ENCODE results near the gene RASA4. TPM values are rescaled to one million over a fixed set of nuclear protein-coding genes. Genes with fewer than 3 reads are reported as not detected.
"Not testable (repeated sequence)": the region's sequence is repeated elsewhere in the genome, so short reads cannot be mapped to it uniquely, and the experiment has no call there.

RASA4 gene
- polyA plus RNA-seq, 3 donors, result 27.6 to 56.1 (median 30.8) TPM

GRCh38 chr7:102574607-102575006 is 41.9 kb downstream of the RASA4 start:
- DNase-seq (ENCODE audit: extremely low read depth in 1 of 11, low read depth in 9 of 11, low spot score in 4 of 11), result not testable (repeated sequence)

- peak in 9 of 11 donors; percentile 40 to 94 (median 75) for DNase-seq (ENCODE audit: extremely low read depth in 1 of 11, low read depth in 9 of 11, low spot score in 4 of 11)
These were observed 44.0 kb downstream of the RASA4 start, which contains the start of gene POLR2J3 for GRCh38 chr7:102572261-102573239. Gene POLR2J3 (minus strand): TSS chr7:102572583. CDS start chr7:102572521, 62 bp downstream.

- not testable (repeated sequence) for DNase-seq (ENCODE audit: extremely low read depth in 1 of 11, low read depth in 9 of 11, low spot score in 4 of 11)
These were observed 47.9 kb downstream of the RASA4 start for GRCh38 chr7:102568620-102569019.

GRCh38 chr7:102550808-102551422 is 65.6 kb downstream of the RASA4 start, which contains the start of gene SPDYE2:
Gene SPDYE2 (plus strand): TSS chr7:102551226. CDS start chr7:102553256, 2,030 bp downstream.
- not testable (repeated sequence) for DNase-seq (ENCODE audit: extremely low read depth in 1 of 11, low read depth in 9 of 11, low spot score in 4 of 11)

- DNase-seq (ENCODE audit: extremely low read depth in 1 of 11, low read depth in 9 of 11, low spot score in 4 of 11), result not testable (repeated sequence)
These were observed 70.2 kb downstream of the RASA4 start for GRCh38 chr7:102546353-102546752.

- DNase-seq (ENCODE audit: extremely low read depth in 1 of 11, low read depth in 9 of 11, low spot score in 4 of 11), result not testable (repeated sequence)
These were observed 71.3 kb downstream of the RASA4 start for GRCh38 chr7:102545288-102545687.

GRCh38 chr7:102544372-102544771 is 72.2 kb downstream of the RASA4 start:
- not testable (repeated sequence) for DNase-seq (ENCODE audit: extremely low read depth in 1 of 11, low read depth in 9 of 11, low spot score in 4 of 11)

- DNase-seq (ENCODE audit: extremely low read depth in 1 of 11, low read depth in 9 of 11, low spot score in 4 of 11), result not testable (repeated sequence)
These were observed 73.0 kb downstream of the RASA4 start, which contains the start of gene UPK3BL2 for GRCh38 chr7:102543596-102543995. Gene UPK3BL2 (minus strand): TSS chr7:102543696. CDS start chr7:102543636, 60 bp downstream.

GRCh38 chr7:102542771-102543170 is 73.8 kb downstream of the RASA4 start:
- DNase-seq (ENCODE audit: extremely low read depth in 1 of 11, low read depth in 9 of 11, low spot score in 4 of 11), result not testable (repeated sequence)

- DNase-seq (ENCODE audit: extremely low read depth in 1 of 11, low read depth in 9 of 11, low spot score in 4 of 11), result not testable (repeated sequence)
These were observed 74.5 kb downstream of the RASA4 start for GRCh38 chr7:102542083-102542482.

GRCh38 chr7:102540604-102541003 is 76.0 kb downstream of the RASA4 start:
- not testable (repeated sequence) for DNase-seq (ENCODE audit: extremely low read depth in 1 of 11, low read depth in 9 of 11, low spot score in 4 of 11)

- not testable (repeated sequence) for DNase-seq (ENCODE audit: extremely low read depth in 1 of 11, low read depth in 9 of 11, low spot score in 4 of 11)
These were observed 81.4 kb downstream of the RASA4 start for GRCh38 chr7:102535062-102535615.

- DNase-seq (ENCODE audit: extremely low read depth in 1 of 11, low read depth in 9 of 11, low spot score in 4 of 11), result not testable (repeated sequence)
These were observed 84.4 kb downstream of the RASA4 start for GRCh38 chr7:102532127-102532526.

- DNase-seq (ENCODE audit: extremely low read depth in 1 of 11, low read depth in 9 of 11, low spot score in 4 of 11), result not testable (repeated sequence)
These were observed 85.0 kb downstream of the RASA4 start for GRCh38 chr7:102531583-102531982.

GRCh38 chr7:102527822-102528793 is 88.4 kb downstream of the RASA4 start:
- not testable (repeated sequence) for DNase-seq (ENCODE audit: extremely low read depth in 1 of 11, low read depth in 9 of 11, low spot score in 4 of 11)

- DNase-seq (ENCODE audit: extremely low read depth in 1 of 11, low read depth in 9 of 11, low spot score in 4 of 11), result not testable (repeated sequence)
These were observed 89.4 kb downstream of the RASA4 start for GRCh38 chr7:102527182-102527581.

GRCh38 chr7:102524803-102525202 is 91.8 kb downstream of the RASA4 start:
- not testable (repeated sequence) for DNase-seq (ENCODE audit: extremely low read depth in 1 of 11, low read depth in 9 of 11, low spot score in 4 of 11)

Data from renal cortex interstitium (tissue), 11 donors.